Right atrium auricular region (tissue), 2 donors: ENCODE results near the gene TESPA1. TPM values are rescaled to one million over a fixed set of nuclear protein-coding genes. Genes with fewer than 3 reads are reported as not detected.

ENCODE experiments used
- DNase-seq: peaks from one replicate; pipeline ENCODE4 v3.0.0-alpha.2; 2019; ENCODE audit warnings: low spot score
- H3K27ac ChIP-seq, 2 donors: fragments of 200-600 bp; sonication (generic); 1 replicate in 1 of 2; 2 replicates in 1 of 2; pipeline ENCODE4 v1.5.1; 2016 to 2019
- H3K27me3 ChIP-seq, 2 donors: fragments of 200-600 bp; sonication (generic); one replicate each; pipeline versions ENCODE4 v1.5.1 to v1.6.0; 2017 to 2019
- H3K36me3 ChIP-seq: fragments of 200-600 bp; sonication (generic); one replicate; pipeline ENCODE4 v1.5.1; 2016
- H3K4me1 ChIP-seq, 2 donors: fragments of 200-600 bp; sonication (generic); one replicate each; pipeline versions ENCODE4 v1.5.1 to v1.6.0; 2017 to 2019
- H3K4me3 ChIP-seq, 2 donors: fragments of 200-600 bp; sonication (generic); 1 replicate in 1 of 2; 2 replicates in 1 of 2; pipeline ENCODE4 v1.5.1; 2017 to 2019; ENCODE audit warnings: mild to moderate bottlenecking in 1 of 2, moderate library complexity in 1 of 2
- H3K9me3 ChIP-seq, 2 donors: fragments of 200-600 bp; sonication (generic); one replicate each; pipeline ENCODE4 v1.5.1; 2019
- CTCF ChIP-seq, 2 donors: fragments of 200-600 bp; sonication (generic); IDR thresholded peaks; one replicate each; pipeline ENCODE4 v1.5.1; 2019; ENCODE audit warnings: antibody characterized with exemption in 2 of 2
- total RNA-seq, 2 donors: library from RNA; depleted of rRNA; stranded (reverse); fragments of >200 nt; gene quantifications; one replicate each; pipeline ENCODE4 v1.1.0, GENCODE V29; 2016

Gene TESPA1
- total RNA-seq, 2 donors from 2014 or later, result 0.19 TPM; not detected in 1

- no peak for TF ChIP-seq CTCF (IDR thresholded peaks at IDR 0.05)
- H3K4me3 ChIP-seq, result no peak overlapping the region
- no peak overlapping the region for H3K27ac ChIP-seq
- no peaks in the 10 kb centered on the region for H3K36me3 ChIP-seq
- H3K27me3 ChIP-seq, result no peaks in the 10 kb centered on the region
- no peaks in the 10 kb centered on the region for H3K4me1 ChIP-seq
- DNase-seq, result no peak
- no peaks in the 10 kb centered on the region for H3K9me3 ChIP-seq
Measured at GRCh38 chr12:54973556-54973955, 11.0 kb downstream of the TESPA1 start.

DNA sequence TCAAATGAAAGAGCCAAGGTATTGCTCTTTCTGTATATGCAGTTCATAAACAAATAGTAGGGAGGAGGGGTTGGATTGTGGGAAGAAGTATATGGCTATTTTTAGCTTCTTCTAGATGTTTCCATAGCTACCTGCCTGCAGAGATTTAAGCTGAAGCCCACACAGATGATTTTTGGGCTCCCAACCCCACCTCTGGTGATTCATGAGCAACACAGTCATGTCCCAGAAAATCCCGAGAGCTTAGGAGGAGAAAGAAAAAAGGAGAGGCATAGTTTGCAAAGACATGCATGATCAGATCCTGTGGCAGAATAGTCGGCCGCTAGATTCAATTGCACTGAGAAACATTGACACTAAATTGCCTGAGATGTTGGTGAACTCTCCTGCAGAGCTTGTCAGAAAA lies 13.8 kb downstream of the TESPA1 start:
- Histone ChIP-seq H3K4me3 (no peak overlapping the region), H3K4me1 (no peaks in the 10 kb centered on the region), H3K36me3 (no peaks in the 10 kb centered on the region), H3K9me3 (no peaks in the 10 kb centered on the region), H3K27me3 (no peaks in the 10 kb centered on the region), H3K27ac (no peak overlapping the region)
- DNase-seq, result no peak
- TF ChIP-seq CTCF (IDR thresholded peaks at IDR 0.05), result no peak

DNA sequence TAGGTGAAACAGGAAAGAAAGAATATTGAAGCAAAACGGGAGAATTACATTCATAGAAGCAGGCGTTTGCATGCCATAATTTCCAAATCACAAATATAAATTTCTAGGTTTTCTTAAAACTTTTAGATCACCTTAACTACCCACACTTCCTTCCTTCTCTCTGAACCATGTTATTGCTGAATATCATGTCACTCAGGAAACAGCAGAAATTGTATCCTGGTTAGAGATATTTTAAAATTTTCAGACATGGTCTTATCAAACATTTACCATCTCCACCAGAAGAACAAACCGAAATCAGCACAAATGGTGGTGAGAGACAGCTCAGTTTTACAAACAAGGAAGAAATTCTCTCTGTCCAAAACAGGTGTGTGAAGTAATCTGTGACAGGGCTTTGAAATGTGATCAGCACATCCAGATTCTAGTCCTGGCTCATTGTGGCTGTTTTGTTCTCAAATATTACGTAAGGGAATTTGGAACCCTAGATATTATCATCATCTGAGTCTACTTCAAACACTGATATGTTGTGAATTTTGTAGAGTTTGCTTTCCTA lies 16.3 kb downstream of the TESPA1 start:
- H3K9me3 ChIP-seq, result no peaks in the 10 kb centered on the region
- no peaks in the 10 kb centered on the region for H3K4me1 ChIP-seq
- no peak overlapping the region for H3K27ac ChIP-seq
- no peak overlapping the region for H3K4me3 ChIP-seq
- no peak for TF ChIP-seq CTCF (IDR thresholded peaks at IDR 0.05)
- DNase-seq, result no peak
- no peaks in the 10 kb centered on the region for H3K36me3 ChIP-seq
- no peaks in the 10 kb centered on the region for H3K27me3 ChIP-seq

DNA sequence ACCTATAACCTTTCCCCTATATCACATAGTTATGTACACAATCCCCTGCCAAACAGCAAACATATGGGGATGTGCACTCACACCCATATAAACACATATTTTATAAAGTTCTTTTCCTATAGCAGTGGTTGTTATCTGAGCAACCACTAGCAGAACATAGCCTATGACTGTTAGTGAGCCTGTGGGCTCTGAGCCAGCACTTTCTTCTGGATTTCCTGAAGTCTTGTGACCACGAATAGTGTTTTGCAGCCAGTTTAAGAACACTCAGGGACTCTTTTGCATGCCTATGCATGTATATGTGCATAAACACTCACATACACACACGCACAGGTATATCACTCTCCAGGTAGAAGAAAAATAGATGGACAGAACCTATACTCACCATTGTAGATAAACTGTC lies 17.1 kb downstream of the TESPA1 start:
- DNase-seq, result no peak
- Histone ChIP-seq H3K4me3 (no peak overlapping the region), H3K4me1 (no peaks in the 10 kb centered on the region), H3K27me3 (no peaks in the 10 kb centered on the region), H3K9me3 (no peaks in the 10 kb centered on the region), H3K36me3 (no peaks in the 10 kb centered on the region), H3K27ac (no peak overlapping the region)
- no peak for TF ChIP-seq CTCF (IDR thresholded peaks at IDR 0.05)

GRCh38 chr12:54961190-54961589 lies 23.4 kb downstream of the TESPA1 start:
- no peaks in the 10 kb centered on the region for H3K27me3 ChIP-seq
- H3K27ac ChIP-seq, result no peak overlapping the region
- no peaks in the 10 kb centered on the region for H3K36me3 ChIP-seq
- TF ChIP-seq CTCF (IDR thresholded peaks at IDR 0.05), result no peak
- H3K4me3 ChIP-seq, result no peak overlapping the region
- DNase-seq, result no peak
- no peaks in the 10 kb centered on the region for H3K9me3 ChIP-seq
- H3K4me1 ChIP-seq, result no peaks in the 10 kb centered on the region

GRCh38 chr12:54959291-54960018 lies 25.1 kb downstream of the TESPA1 start:
- Histone ChIP-seq H3K9me3 (no peaks in the 10 kb centered on the region), H3K27me3 (no peaks in the 10 kb centered on the region), H3K36me3 (no peaks in the 10 kb centered on the region), H3K27ac (no peak overlapping the region), H3K4me1 (no peaks in the 10 kb centered on the region), H3K4me3 (no peak overlapping the region)
- TF ChIP-seq CTCF (IDR thresholded peaks at IDR 0.05), result no peak
- no peak for DNase-seq
